GM23338 (cell line): ENCODE data around the gene B4GALNT4. TPM values are rescaled to one million over a fixed set of nuclear protein-coding genes. Genes with fewer than 3 reads are reported as not detected.

Experiments used
- ATAC-seq: fragments of 200-7000 bp; cut with Tn5 transposase; 3 replicates; pipeline ENCODE4 v1.9.1; 2020
- DNase-seq: peaks from one replicate; pipeline ENCODE4 v3.0.0-alpha.2; 2015; ENCODE audit warnings: low spot score
- H2AFZ ChIP-seq: fragments of 200-600 bp; sonication (generic); 2 replicates; pipeline ENCODE4 v1.8.0; 2016; ENCODE audit warnings: antibody characterized with exemption, mild to moderate bottlenecking, moderate library complexity
- H3F3A ChIP-seq: fragments of 200-600 bp; sonication (generic); replicated peaks from 2 replicates; pipeline ENCODE4 v1.8.0; 2017; ENCODE audit warnings: antibody characterized with exemption, mixed run types, low read depth
- H3K27ac ChIP-seq: fragments of 200-600 bp; sonication (generic); 2 replicates; pipeline ENCODE4 v1.6.1; 2016; ENCODE audit warnings: low read depth
- H3K27me3 ChIP-seq: fragments of 200-600 bp; sonication (generic); 2 replicates; pipeline ENCODE4 v1.8.0; 2016; ENCODE audit warnings: mild to moderate bottlenecking, mixed run types, moderate library complexity; ENCODE audit not compliant: insufficient read depth
- H3K36me3 ChIP-seq: fragments of 200-600 bp; sonication (generic); 2 replicates; pipeline ENCODE4 v1.8.0; 2016; ENCODE audit warnings: mild to moderate bottlenecking; ENCODE audit not compliant: insufficient read depth
- H3K4me1 ChIP-seq: fragments of 200-600 bp; sonication (generic); 2 replicates; pipeline ENCODE4 v1.8.0; 2016; ENCODE audit warnings: mild to moderate bottlenecking, moderate library complexity; ENCODE audit not compliant: insufficient read depth
- H3K4me2 ChIP-seq: fragments of 200-600 bp; sonication (generic); 2 replicates; pipeline ENCODE4 v1.7.1; 2017; ENCODE audit warnings: mixed run types
- H3K4me3 ChIP-seq: fragments of 200-600 bp; sonication (generic); 2 replicates; pipeline ENCODE4 v1.6.1; 2016; ENCODE audit warnings: mixed run types
- H3K79me2 ChIP-seq: fragments of 200-600 bp; sonication (generic); replicated peaks from 2 replicates; pipeline ENCODE4 v1.8.0; 2017; ENCODE audit warnings: mild to moderate bottlenecking; ENCODE audit not compliant: insufficient read depth
- H3K9me2 ChIP-seq: fragments of 200-600 bp; sonication (generic); 2 replicates; pipeline ENCODE4 v1.8.0; 2017; ENCODE audit not compliant: insufficient read depth
- H4K20me1 ChIP-seq: fragments of 200-600 bp; sonication (generic); replicated peaks from 2 replicates; pipeline ENCODE4 v1.8.0; 2017; ENCODE audit warnings: mild to moderate bottlenecking; ENCODE audit not compliant: insufficient read depth
- H3K27ac Mint-ChIP-seq: 2 replicates; pipeline ENCODE4 v1.8.0; 2020; ENCODE audit warnings: inconsistent platforms, mild to moderate bottlenecking, moderate library complexity, mixed read lengths
- H3K27me3 Mint-ChIP-seq: 3 replicates; pipeline ENCODE4 v1.8.0; 2022; ENCODE audit warnings: low read depth, mild to moderate bottlenecking, moderate library complexity, mixed read lengths, inconsistent platforms; ENCODE audit not compliant: insufficient read depth, poor library complexity
- H3K36me3 Mint-ChIP-seq: 3 replicates; pipeline ENCODE4 v1.8.0; 2021; ENCODE audit warnings: low read depth, mild to moderate bottlenecking, inconsistent platforms, moderate library complexity, mixed read lengths
- H3K4me1 Mint-ChIP-seq: 3 replicates; pipeline ENCODE4 v1.8.0; 2020; ENCODE audit warnings: mild to moderate bottlenecking, inconsistent platforms, mixed read lengths
- H3K4me3 Mint-ChIP-seq: 3 replicates; pipeline ENCODE4 v1.8.0; 2021; ENCODE audit warnings: moderate library complexity, mild to moderate bottlenecking, inconsistent platforms, mixed read lengths
- H3K9me3 Mint-ChIP-seq: 3 replicates; pipeline ENCODE4 v1.8.0; 2020; ENCODE audit warnings: moderate library complexity, mild to moderate bottlenecking, inconsistent platforms, mixed read lengths
- EZH2 ChIP-seq: fragments of 200-600 bp; sonication (generic); IDR thresholded peaks from one replicate; pipeline ENCODE4 v1.8.0; 2017; ENCODE audit warnings: antibody characterized with exemption, mild to moderate bottlenecking, low read depth; ENCODE audit not compliant: unreplicated experiment
- EZH2phosphoT487 ChIP-seq: fragments of 200-600 bp; sonication (generic); IDR thresholded peaks from one replicate; pipeline ENCODE4 v1.8.1; 2018; ENCODE audit warnings: antibody characterized with exemption; ENCODE audit not compliant: unreplicated experiment
- JUNB ChIP-seq: IDR thresholded peaks from one replicate; pipeline ENCODE4 v1.6.1; 2016; ENCODE audit warnings: antibody characterized with exemption; ENCODE audit not compliant: unreplicated experiment
- NANOG ChIP-seq: IDR thresholded peaks from 2 replicates; pipeline ENCODE4 v1.6.1; 2016; ENCODE audit warnings: antibody characterized with exemption, borderline replicate concordance
- POLR2AphosphoS5 ChIP-seq: IDR thresholded peaks from 2 replicates; pipeline ENCODE4 v1.6.1; 2016; ENCODE audit warnings: antibody characterized with exemption, low read depth
- ZNF114 ChIP-seq: fragments of 250-450 bp; sonication (Bioruptor Pico); IDR thresholded peaks from 2 replicates; pipeline ENCODE4 v1.5.0; 2020; ENCODE audit warnings: mild to moderate bottlenecking, moderate library complexity
- ZNF462 ChIP-seq: fragments of 250-450 bp; sonication (Bioruptor Pico); IDR thresholded peaks from 2 replicates; pipeline ENCODE4 v1.5.0; 2020; ENCODE audit warnings: mild to moderate bottlenecking, moderate library complexity
- polyA plus RNA-seq: library from polyadenylated mRNA; unstranded; fragments of >200 nt; fragmentation: Nextera tagmentation; extraction: Ambion mirVana; gene quantifications from 2 replicates; pipeline ENCODE4 v1.2.1, GENCODE V29; 2016
- total RNA-seq: library from RNA; depleted of rRNA; stranded (reverse); fragments of >200 nt; shearing (Covaris generic); gene quantifications from 2 replicates; pipeline ENCODE4 v1.2.3, GENCODE V29; 2014
- TF ChIP-seq, protein P1 (sequence below), 2 experiments: fragments of 200-600 bp in 1 of 2; sonication (generic) in 1 of 2; conservative IDR thresholded peaks; 2 replicates each; pipeline versions ENCODE4 v1.5.1 to v1.6.1; 2016 to 2017; ENCODE audit warnings: antibody characterized with exemption in 2 of 2, low read depth in 2 of 2, mild to moderate bottlenecking in 2 of 2, moderate library complexity in 1 of 2
- TF ChIP-seq, protein P2 (sequence below): IDR thresholded peaks from one replicate; pipeline ENCODE4 v1.6.1; 2018; ENCODE audit warnings: antibody characterized with exemption; ENCODE audit not compliant: unreplicated experiment

Gene B4GALNT4
- total and polyA plus RNA-seq, 2 experiments from 2014 or later = 49.9 to 92.6 TPM

- TF ChIP-seq ZNF462 (CRISPR knock-in tag) (no peak), EZH2phosphoT487 (no peak), EZH2 (no peak)
- TF ChIP-seq, protein P1, sequence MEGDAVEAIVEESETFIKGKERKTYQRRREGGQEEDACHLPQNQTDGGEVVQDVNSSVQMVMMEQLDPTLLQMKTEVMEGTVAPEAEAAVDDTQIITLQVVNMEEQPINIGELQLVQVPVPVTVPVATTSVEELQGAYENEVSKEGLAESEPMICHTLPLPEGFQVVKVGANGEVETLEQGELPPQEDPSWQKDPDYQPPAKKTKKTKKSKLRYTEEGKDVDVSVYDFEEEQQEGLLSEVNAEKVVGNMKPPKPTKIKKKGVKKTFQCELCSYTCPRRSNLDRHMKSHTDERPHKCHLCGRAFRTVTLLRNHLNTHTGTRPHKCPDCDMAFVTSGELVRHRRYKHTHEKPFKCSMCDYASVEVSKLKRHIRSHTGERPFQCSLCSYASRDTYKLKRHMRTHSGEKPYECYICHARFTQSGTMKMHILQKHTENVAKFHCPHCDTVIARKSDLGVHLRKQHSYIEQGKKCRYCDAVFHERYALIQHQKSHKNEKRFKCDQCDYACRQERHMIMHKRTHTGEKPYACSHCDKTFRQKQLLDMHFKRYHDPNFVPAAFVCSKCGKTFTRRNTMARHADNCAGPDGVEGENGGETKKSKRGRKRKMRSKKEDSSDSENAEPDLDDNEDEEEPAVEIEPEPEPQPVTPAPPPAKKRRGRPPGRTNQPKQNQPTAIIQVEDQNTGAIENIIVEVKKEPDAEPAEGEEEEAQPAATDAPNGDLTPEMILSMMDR (conservative IDR thresholded peaks at IDR 0.05; ENCODE audit: low read depth in 2 of 2) = no peak
Measured at GRCh38 chr11:412641-413119, 43.4 kb downstream of the B4GALNT4 start (continued).

DNA sequence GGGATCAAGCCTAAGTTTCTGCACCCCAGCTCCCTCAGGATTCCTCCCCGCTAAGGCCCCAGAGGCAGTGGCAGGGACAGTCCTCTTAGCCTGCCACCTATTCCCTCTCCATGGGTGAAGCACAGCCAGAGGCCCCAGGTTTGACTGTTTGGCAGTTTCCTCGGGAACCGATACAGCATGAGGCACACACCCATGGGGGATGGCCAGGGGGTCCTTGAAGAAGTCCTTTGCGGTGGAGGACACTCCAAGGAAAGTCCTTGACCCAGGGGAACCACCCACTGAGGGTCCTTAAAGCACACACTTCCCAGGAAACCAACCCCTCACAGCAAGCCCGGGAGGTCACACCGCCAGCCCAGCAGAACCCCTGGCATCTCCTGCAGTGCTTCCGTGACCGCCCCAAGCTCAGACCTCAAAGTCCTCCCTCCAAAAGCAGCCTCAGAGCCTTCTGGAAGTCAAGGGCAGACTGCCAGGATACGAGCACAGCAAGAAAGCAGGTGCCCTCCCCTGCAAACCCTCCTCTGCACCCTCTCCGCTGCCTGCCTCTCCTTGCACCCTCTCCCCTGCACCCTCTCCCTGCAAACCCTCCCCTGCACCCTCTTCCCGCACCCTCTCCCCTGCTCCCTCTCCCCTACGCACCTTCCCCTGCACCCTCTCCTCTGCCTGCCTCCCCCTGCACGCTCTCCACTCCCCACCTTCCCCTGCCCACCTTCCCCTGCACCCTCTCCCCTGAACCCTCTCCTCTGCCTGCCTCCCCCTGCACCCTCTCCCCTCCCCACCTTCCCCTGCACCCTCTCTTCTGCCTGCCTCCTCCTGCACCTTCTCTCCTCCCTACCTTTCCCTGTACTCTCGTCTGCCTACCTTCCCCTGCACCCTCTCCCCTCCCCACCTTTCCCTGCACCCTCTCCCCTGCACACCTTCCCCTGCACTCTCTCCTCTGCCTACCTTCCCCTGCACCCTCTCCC, 44.1 kb downstream of the B4GALNT4 start:
- Histone ChIP-seq H3K4me2 (no peak overlapping the region), H3K4me1 (peaks cover 7% of the 10 kb centered on the region; the same call in 1 of the 2 replicates), H3K4me3 (no peak overlapping the region), H3K27me3 (no peaks in the 10 kb centered on the region), H3K27ac (no peak overlapping the region), H2AFZ (no peak overlapping the region), H3K79me2 (peaks cover 5% of the 10 kb centered on the region), H3K9me2 (no peaks in the 10 kb centered on the region), H4K20me1 (no peaks in the 10 kb centered on the region; the same call in 1 of the 2 replicates), H3K36me3 (no peaks in the 10 kb centered on the region), H3F3A (peaks cover 7% of the 10 kb centered on the region)
- Mint-ChIP-seq H3K9me3 (no peaks in the 10 kb centered on the region), H3K4me3 (no peak overlapping the region), H3K36me3 (no peaks in the 10 kb centered on the region), H3K27me3 (peaks cover 20% of the 10 kb centered on the region), H3K27ac (no peak overlapping the region), H3K4me1 (peaks cover 26% of the 10 kb centered on the region)
- DNase-seq (no peak), ATAC-seq (no peak)
- TF ChIP-seq, protein P2, sequence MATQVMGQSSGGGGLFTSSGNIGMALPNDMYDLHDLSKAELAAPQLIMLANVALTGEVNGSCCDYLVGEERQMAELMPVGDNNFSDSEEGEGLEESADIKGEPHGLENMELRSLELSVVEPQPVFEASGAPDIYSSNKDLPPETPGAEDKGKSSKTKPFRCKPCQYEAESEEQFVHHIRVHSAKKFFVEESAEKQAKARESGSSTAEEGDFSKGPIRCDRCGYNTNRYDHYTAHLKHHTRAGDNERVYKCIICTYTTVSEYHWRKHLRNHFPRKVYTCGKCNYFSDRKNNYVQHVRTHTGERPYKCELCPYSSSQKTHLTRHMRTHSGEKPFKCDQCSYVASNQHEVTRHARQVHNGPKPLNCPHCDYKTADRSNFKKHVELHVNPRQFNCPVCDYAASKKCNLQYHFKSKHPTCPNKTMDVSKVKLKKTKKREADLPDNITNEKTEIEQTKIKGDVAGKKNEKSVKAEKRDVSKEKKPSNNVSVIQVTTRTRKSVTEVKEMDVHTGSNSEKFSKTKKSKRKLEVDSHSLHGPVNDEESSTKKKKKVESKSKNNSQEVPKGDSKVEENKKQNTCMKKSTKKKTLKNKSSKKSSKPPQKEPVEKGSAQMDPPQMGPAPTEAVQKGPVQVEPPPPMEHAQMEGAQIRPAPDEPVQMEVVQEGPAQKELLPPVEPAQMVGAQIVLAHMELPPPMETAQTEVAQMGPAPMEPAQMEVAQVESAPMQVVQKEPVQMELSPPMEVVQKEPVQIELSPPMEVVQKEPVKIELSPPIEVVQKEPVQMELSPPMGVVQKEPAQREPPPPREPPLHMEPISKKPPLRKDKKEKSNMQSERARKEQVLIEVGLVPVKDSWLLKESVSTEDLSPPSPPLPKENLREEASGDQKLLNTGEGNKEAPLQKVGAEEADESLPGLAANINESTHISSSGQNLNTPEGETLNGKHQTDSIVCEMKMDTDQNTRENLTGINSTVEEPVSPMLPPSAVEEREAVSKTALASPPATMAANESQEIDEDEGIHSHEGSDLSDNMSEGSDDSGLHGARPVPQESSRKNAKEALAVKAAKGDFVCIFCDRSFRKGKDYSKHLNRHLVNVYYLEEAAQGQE = no peak
- TF ChIP-seq NANOG (no peak), ZNF114 (CRISPR knock-in tag) (no peak), EZH2 (no peak), JUNB (no peak), POLR2AphosphoS5 (no peak)
- TF ChIP-seq, protein P1 (conservative IDR thresholded peaks at IDR 0.05; ENCODE audit: low read depth in 2 of 2) = no peak
